GM12878 (cell line): ENCODE results near the gene AMDHD2. TPM values are rescaled to one million over a fixed set of nuclear protein-coding genes. Genes with fewer than 3 reads are reported as not detected.

Experiments
- ATAC-seq: fragments of 200-7000 bp; cut with Tn5 transposase; 3 replicates; pipeline ENCODE4 v1.9.1; 2020; ENCODE audit warnings: mild to moderate bottlenecking, moderate library complexity
- BruUV-seq: library from RNA; stranded (reverse); fragments of 400-500 nt; replicated peaks from 2 replicates; lab custom pipeline; 2021; lab: Mats Ljungman, UMichigan
- CTCF ChIA-PET: fragments of 300-600 bp; sonication (Branson Sonifier 250); formaldehyde crosslinking; extraction: SDS; loops from one replicate; lab custom pipeline; 2021; ENCODE audit warnings: inconsistent platforms; lab: Yijun Ruan, JAX
- POLR2A ChIA-PET: fragments of 350-600 bp; formaldehyde crosslinking; extraction: SDS; loops from one replicate; lab custom pipeline; 2021; ENCODE audit warnings: inconsistent platforms; lab: Charles Lee
- RAD21 ChIA-PET: fragments of 300-600 bp; sonication (Branson Sonifier 250); formaldehyde crosslinking; loops from one replicate; lab custom pipeline; 2023; ENCODE audit warnings: antibody characterized with exemption; ENCODE audit not compliant: unreplicated experiment; lab: Charles Lee
- SMC1A ChIA-PET: fragments of 300-600 bp; sonication (Branson Sonifier 250); formaldehyde crosslinking; loops from one replicate; lab custom pipeline; 2023; ENCODE audit not compliant: unreplicated experiment, uncharacterized antibody; lab: Charles Lee
- DNase-seq: peaks from one replicate; pipeline ENCODE4 v3.0.0-alpha.2; 2011; ENCODE audit warnings: low read depth, low spot score
- FAIRE-seq: peaks from 3 replicates; lab custom pipeline; 2011; peaks lifted over from hg19 to GRCh38; lab: Jason Lieb, UNC
- H2AFZ ChIP-seq: 2 replicates; pipeline ENCODE4 v1.6.0; 2011; ENCODE audit warnings: low read depth, low read length, control low read depth; ENCODE audit not compliant: control insufficient read depth
- H3K27ac ChIP-seq: 2 replicates; pipeline ENCODE4 v1.5.1; 2011; ENCODE audit warnings: control low read depth; ENCODE audit not compliant: control insufficient read depth, insufficient read depth
- H3K27me3 ChIP-seq, 2 experiments: replicated peaks in 1 of 2; 2 replicates each; pipeline versions ENCODE4 v1.6.0 to v1.6.1; 2011; ENCODE audit warnings: low read length in 1 of 2; ENCODE audit not compliant: control insufficient read depth in 2 of 2, insufficient read depth in 2 of 2
- H3K36me3 ChIP-seq, 2 experiments: 2 replicates each; pipeline ENCODE4 v1.5.1; 2011; ENCODE audit warnings: low read length in 1 of 2; ENCODE audit not compliant: control insufficient read depth in 2 of 2, insufficient read depth in 2 of 2
- H3K4me1 ChIP-seq: 2 replicates; pipeline ENCODE4 v1.6.1; 2011; ENCODE audit warnings: mild to moderate bottlenecking, low read length, moderate library complexity, mixed read lengths; ENCODE audit not compliant: control insufficient read depth, insufficient read depth
- H3K4me2 ChIP-seq: 2 replicates; pipeline ENCODE4 v1.6.0; 2011; ENCODE audit warnings: control low read depth; ENCODE audit not compliant: control insufficient read depth, insufficient read depth
- H3K4me3 ChIP-seq: fragments of 200-600 bp; sonication (generic); 2 replicates; pipeline ENCODE4 v1.5.1; 2016
- H3K79me2 ChIP-seq: 2 replicates; pipeline ENCODE4 v1.6.0; 2011; ENCODE audit warnings: low read length; ENCODE audit not compliant: control insufficient read depth, insufficient read depth
- H3K9ac ChIP-seq: 2 replicates; pipeline ENCODE4 v1.8.0; 2011; ENCODE audit warnings: low read length, control low read depth, mixed read lengths; ENCODE audit not compliant: control insufficient read depth, insufficient read depth
- H3K9me3 ChIP-seq: replicated peaks from 3 replicates; pipeline ENCODE4 v1.5.1; 2011; ENCODE audit warnings: mild to moderate bottlenecking, low read length; ENCODE audit not compliant: control insufficient read depth, insufficient read depth
- H4K20me1 ChIP-seq: 2 replicates; pipeline ENCODE4 v1.6.0; 2011; ENCODE audit not compliant: control insufficient read depth, insufficient read depth
- CREM ChIP-seq: IDR thresholded peaks from 2 replicates; pipeline ENCODE4 v1.6.1; 2014; ENCODE audit warnings: antibody characterized with exemption, low read depth
- GABPA ChIP-seq: IDR thresholded peaks from 2 replicates; pipeline ENCODE4 v1.6.1; 2014; ENCODE audit warnings: antibody characterized with exemption, low read depth, mild to moderate bottlenecking, inconsistent platforms
- HCFC1 ChIP-seq: fragments of 150-350 bp; IDR thresholded peaks from 2 replicates; pipeline ENCODE4 v1.6.1; 2014; ENCODE audit warnings: low read length
- MYC ChIP-seq: IDR thresholded peaks from 2 replicates; pipeline ENCODE4 v1.6.1; 2011; ENCODE audit warnings: mild to moderate bottlenecking, low read length, moderate library complexity, inconsistent platforms; ENCODE audit not compliant: insufficient read depth, insufficient replicate concordance, insufficient read length, severe bottlenecking
- POLR2AphosphoS2 ChIP-seq: IDR thresholded peaks from 2 replicates; pipeline ENCODE4 v1.6.1; 2011; ENCODE audit warnings: low read depth, mild to moderate bottlenecking, low read length, improper control_type of control experiment, moderate library complexity
- POU2F2 ChIP-seq: IDR thresholded peaks from 3 replicates; pipeline ENCODE4 v1.6.1; 2011; ENCODE audit warnings: low read depth, mild to moderate bottlenecking, low read length, borderline replicate concordance
- RAD51 ChIP-seq: fragments of 450-650 bp; IDR thresholded peaks from 2 replicates; pipeline ENCODE4 v1.6.1; 2016; ENCODE audit warnings: moderate library complexity, mild to moderate bottlenecking, inconsistent platforms
- RB1 ChIP-seq: fragments of 450-650 bp; formaldehyde crosslinking; IDR thresholded peaks from 2 replicates; pipeline ENCODE4 v1.6.1; 2017; ENCODE audit warnings: mild to moderate bottlenecking, borderline replicate concordance
- SIX5 ChIP-seq: IDR thresholded peaks from 2 replicates; pipeline ENCODE4 v1.6.1; 2011; ENCODE audit warnings: mild to moderate bottlenecking, low read depth, low read length, moderate library complexity; ENCODE audit not compliant: severe bottlenecking
- SMARCA5 ChIP-seq: fragments of 450-650 bp; IDR thresholded peaks from 2 replicates; pipeline ENCODE4 v1.6.1; 2017; ENCODE audit warnings: mild to moderate bottlenecking
- SP1 ChIP-seq: IDR thresholded peaks from one replicate; pipeline ENCODE4 v1.6.1; 2011; ENCODE audit warnings: low read depth, low read length
- TBL1XR1 ChIP-seq: IDR thresholded peaks from 2 replicates; pipeline ENCODE4 v1.6.1; 2012; ENCODE audit warnings: low read depth, low read length, improper control_type of control experiment
- WRNIP1 ChIP-seq: IDR thresholded peaks from 2 replicates; pipeline ENCODE4 v1.6.1; 2011; ENCODE audit warnings: low read depth, low read length, improper control_type of control experiment, borderline replicate concordance
- whole genome bisulfite sequencing: methylation state at CpG from one replicate; pipeline ENCODE4 v1.1.6; 2016; ENCODE audit warnings: low lambda C conversion rate; ENCODE audit not compliant: insufficient replicate concordance, insufficient coverage; ENCODE audit errors: missing lambda C conversion rate; 5-methylcytosine and 5-hydroxymethylcytosine counted together
- in situ Hi-C: fragments of 300-500 bp; cut with MboI; formaldehyde crosslinking; loops from 9 replicates; pipeline ENCODE4 v1.14.3; 2018; ENCODE audit warnings: mixed read lengths
- intact Hi-C: fragments of 100-400 bp; cut with micrococcal nuclease; formaldehyde crosslinking; loops from one replicate; pipeline ENCODE4 v1.14.2; 2022; ENCODE audit not compliant: unreplicated experiment
- polyA plus RNA-seq, 11 experiments: library from polyadenylated mRNA; depleted of rRNA in 4 of 11; unstranded in 6 of 11; stranded (reverse) in 5 of 11; fragments of >200 nt; fragmentation: Nextera tagmentation in 4 of 11; fragmentation: Illumina TruSeq in 1 of 11; extraction: Ambion mirVana in 4 of 11; extraction: Trizol in 1 of 11; gene quantifications; 1 replicate in 1 of 11; 2 replicates in 10 of 11; pipeline versions ENCODE4 v1.2.1 to v1.2.3, GENCODE V29; 2011 to 2016; ENCODE audit warnings: inconsistent platforms in 2 of 11, missing spikeins in 2 of 11, low read depth in 1 of 11
- total RNA-seq, 4 experiments: library from RNA; depleted of rRNA in 3 of 4; stranded (reverse); fragments of >200 nt in 3 of 4; fragmentation: Illumina TruSeq in 1 of 4; extraction: Trizol in 1 of 4; gene quantifications; 2 replicates each; pipeline versions ENCODE4 v1.2.1 to v1.2.3, GENCODE V29; 2013 to 2021
- TF ChIP-seq, protein P1 (sequence below): fragments of 450-650 bp; formaldehyde crosslinking; IDR thresholded peaks from 2 replicates; pipeline ENCODE4 v1.4.0; 2020; ENCODE audit warnings: mild to moderate bottlenecking, moderate library complexity
- TF ChIP-seq, protein P2 (sequence below): IDR thresholded peaks from 2 replicates; pipeline ENCODE4 v1.6.1; 2012; ENCODE audit warnings: low read depth, low read length, improper control_type of control experiment

The AMDHD2 gene
- total and polyA plus RNA-seq, 10 of the 15 experiments (the other 5 are each of a cell fraction or from before 2014, with no cell fraction given): 0.60 to 41.8 (median 24.3) TPM; not detected in 1

DNA sequence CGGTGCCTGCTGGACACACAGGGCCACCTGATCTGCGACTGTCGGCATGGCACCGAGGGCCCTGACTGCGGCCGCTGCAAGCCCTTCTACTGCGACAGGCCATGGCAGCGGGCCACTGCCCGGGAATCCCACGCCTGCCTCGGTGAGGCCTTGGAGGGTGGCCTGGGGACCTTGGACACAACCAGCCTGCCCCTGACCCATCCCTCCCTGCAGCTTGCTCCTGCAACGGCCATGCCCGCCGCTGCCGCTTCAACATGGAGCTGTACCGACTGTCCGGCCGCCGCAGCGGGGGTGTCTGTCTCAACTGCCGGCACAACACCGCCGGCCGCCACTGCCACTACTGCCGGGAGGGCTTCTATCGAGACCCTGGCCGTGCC is 47.7 kb upstream of the AMDHD2 start (continued):
- no peak for TF ChIP-seq MYC
- TF ChIP-seq SIX5: no peak
- no peak for TF ChIP-seq RB1
- no peak for TF ChIP-seq CREM

DNA sequence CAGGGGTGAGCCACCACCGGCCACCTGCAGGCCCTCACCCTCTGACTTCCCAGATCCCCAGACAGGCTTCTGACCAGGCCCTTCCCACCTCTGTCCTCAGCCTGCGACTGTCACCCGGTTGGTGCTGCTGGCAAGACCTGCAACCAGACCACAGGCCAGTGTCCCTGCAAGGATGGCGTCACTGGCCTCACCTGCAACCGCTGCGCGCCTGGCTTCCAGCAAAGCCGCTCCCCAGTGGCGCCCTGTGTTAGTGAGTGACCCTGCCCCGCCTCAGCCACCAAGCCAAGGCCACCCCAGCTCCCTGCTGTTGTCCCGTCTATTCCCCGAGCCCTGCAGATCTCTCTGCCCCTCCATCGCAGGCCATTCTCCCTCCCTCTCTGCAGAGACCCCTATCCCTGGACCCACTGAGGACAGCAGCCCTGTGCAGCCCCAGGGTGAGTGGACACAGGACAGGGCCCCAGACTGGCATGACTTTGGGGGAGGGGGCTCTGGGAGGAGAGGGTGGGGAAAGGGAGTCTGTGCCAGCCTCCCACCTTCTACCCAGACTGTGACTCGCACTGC is 47.2 kb upstream of the AMDHD2 start:
- Histone ChIP-seq H3K4me2 (peak overlapping the region; percentile 74; the same call in 1 of the 2 replicates), H3K9me3 (no peaks in the 10 kb centered on the region), H3K79me2 (no peaks in the 10 kb centered on the region), H3K27me3 (peaks cover 0 to 2% of the 10 kb centered on the region in 2 experiments; a peak in 1 of 4 replicates), H3K9ac (no peak overlapping the region), H3K36me3 (no peaks in the 10 kb centered on the region), H2AFZ (no peak overlapping the region), H3K27ac (no peak overlapping the region), H4K20me1 (no peaks in the 10 kb centered on the region), H3K4me1 (peaks cover 20% of the 10 kb centered on the region), H3K4me3 (peak overlapping the region; percentile 50; the same call in 1 of the 2 replicates)
- ChIA-PET POLR2A (interaction anchor here (0.5 kb wide), 1 partner anchor 209 kb away, joined by 4 read pairs; no protein-coding TSS in a partner anchor), SMC1A (no interaction called here), CTCF (no interaction called here), RAD21 (no interaction called here)
- no peak for DNase-seq
- in situ Hi-C loops: no loop called here
- no TSS peak for BruUV-seq
- intact Hi-C loops: no loop called here
- ATAC-seq: no peak
- no peak for FAIRE-seq
- WGBS: 86% methylated on average over 14 of the region's 14 CpGs
- TF ChIP-seq TBL1XR1 (no peak), POU2F2 (no peak), POLR2AphosphoS2 (no peak), RAD51 (no peak), WRNIP1 (no peak), SP1 (no peak), MYC (no peak), HCFC1 (no peak), SMARCA5 (no peak), GABPA (no peak)
- TF ChIP-seq, protein P1, sequence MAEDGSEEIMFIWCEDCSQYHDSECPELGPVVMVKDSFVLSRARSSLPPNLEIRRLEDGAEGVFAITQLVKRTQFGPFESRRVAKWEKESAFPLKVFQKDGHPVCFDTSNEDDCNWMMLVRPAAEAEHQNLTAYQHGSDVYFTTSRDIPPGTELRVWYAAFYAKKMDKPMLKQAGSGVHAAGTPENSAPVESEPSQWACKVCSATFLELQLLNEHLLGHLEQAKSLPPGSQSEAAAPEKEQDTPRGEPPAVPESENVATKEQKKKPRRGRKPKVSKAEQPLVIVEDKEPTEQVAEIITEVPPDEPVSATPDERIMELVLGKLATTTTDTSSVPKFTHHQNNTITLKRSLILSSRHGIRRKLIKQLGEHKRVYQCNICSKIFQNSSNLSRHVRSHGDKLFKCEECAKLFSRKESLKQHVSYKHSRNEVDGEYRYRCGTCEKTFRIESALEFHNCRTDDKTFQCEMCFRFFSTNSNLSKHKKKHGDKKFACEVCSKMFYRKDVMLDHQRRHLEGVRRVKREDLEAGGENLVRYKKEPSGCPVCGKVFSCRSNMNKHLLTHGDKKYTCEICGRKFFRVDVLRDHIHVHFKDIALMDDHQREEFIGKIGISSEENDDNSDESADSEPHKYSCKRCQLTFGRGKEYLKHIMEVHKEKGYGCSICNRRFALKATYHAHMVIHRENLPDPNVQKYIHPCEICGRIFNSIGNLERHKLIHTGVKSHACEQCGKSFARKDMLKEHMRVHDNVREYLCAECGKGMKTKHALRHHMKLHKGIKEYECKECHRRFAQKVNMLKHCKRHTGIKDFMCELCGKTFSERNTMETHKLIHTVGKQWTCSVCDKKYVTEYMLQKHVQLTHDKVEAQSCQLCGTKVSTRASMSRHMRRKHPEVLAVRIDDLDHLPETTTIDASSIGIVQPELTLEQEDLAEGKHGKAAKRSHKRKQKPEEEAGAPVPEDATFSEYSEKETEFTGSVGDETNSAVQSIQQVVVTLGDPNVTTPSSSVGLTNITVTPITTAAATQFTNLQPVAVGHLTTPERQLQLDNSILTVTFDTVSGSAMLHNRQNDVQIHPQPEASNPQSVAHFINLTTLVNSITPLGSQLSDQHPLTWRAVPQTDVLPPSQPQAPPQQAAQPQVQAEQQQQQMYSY (CRISPR knock-in tag): no peak
- TF ChIP-seq, protein P2, sequence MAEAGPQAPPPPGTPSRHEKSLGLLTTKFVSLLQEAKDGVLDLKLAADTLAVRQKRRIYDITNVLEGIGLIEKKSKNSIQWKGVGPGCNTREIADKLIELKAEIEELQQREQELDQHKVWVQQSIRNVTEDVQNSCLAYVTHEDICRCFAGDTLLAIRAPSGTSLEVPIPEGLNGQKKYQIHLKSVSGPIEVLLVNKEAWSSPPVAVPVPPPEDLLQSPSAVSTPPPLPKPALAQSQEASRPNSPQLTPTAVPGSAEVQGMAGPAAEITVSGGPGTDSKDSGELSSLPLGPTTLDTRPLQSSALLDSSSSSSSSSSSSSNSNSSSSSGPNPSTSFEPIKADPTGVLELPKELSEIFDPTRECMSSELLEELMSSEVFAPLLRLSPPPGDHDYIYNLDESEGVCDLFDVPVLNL: no peak
